ENCODE results near the gene PODNL1. TPM values are rescaled to one million over a fixed set of nuclear protein-coding genes. Genes with fewer than 3 reads are reported as not detected.
"Not testable (repeated sequence)": the region's sequence is repeated elsewhere in the genome, so short reads cannot be mapped to it uniquely, and the experiment has no call there.

Gene PODNL1
- total RNA-seq, 1 donor from 2014 or later, result not detected

- Mint-ChIP-seq H3K9me3 (peaks cover 2% of the 10 kb centered on the region), H3K27me3 (ENCODE audit: insufficient read depth) (no peaks in the 10 kb centered on the region), H3K36me3 (ENCODE audit: low read depth) (peaks cover 31% of the 10 kb centered on the region), H3K4me3 (no peak overlapping the region), H3K4me1 (ENCODE audit: low read depth) (no peaks in the 10 kb centered on the region), H3K27ac (no peak overlapping the region)
- no peak for DNase-seq (ENCODE audit: low spot score)
- intact Hi-C loops (cut with micrococcal nuclease), result no loop called here
Observed at GRCh38 chr19:13926010-13926409, 12.2 kb downstream of the PODNL1 start.

DNA sequence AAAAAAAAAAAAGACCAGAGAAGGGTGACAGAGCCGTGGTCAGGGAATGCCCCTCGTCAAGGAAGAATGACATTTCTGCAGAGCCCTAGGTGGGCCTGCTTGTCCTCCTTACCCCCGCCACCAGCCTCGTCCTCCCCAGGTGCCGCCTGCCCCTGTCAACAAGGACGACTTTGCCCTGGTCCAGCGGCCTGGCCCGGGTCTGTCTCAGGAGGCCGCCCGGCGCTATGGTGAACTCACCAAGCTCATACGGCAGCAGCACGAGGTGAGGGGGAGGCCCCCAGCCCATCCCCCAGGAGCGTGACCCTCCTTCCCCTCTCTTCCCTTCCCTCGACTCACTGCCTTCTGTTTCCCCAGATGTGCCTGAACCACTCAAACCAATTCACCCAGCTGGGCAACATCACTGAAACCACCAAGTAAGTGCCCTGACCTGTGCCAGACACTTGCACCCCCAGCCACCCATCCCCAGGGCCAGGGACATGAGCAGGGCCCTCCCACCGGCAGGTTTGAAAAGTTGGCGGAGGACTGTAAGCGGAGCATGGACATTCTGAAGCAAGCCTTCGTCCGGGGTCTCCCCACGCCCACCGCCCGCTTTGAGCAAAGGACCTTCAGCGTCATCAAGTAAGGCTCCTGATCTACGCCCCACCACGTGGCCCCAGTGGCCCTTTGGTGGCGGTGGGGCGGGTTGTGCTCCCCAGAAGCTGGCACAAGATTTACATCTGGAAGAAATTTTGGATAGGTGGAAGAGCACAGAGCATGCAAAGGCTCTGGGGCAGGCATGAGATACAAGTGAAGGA is 14.8 kb downstream of the PODNL1 start:
- Mint-ChIP-seq H3K9me3 (peaks cover 4% of the 10 kb centered on the region), H3K27ac (no peak overlapping the region), H3K4me3 (no peak overlapping the region), H3K27me3 (ENCODE audit: insufficient read depth) (no peaks in the 10 kb centered on the region), H3K36me3 (ENCODE audit: low read depth) (peaks cover 40% of the 10 kb centered on the region), H3K4me1 (ENCODE audit: low read depth) (no peaks in the 10 kb centered on the region)
- no peak for DNase-seq (ENCODE audit: low spot score)
- intact Hi-C loops (cut with micrococcal nuclease), result no loop called here

DNA sequence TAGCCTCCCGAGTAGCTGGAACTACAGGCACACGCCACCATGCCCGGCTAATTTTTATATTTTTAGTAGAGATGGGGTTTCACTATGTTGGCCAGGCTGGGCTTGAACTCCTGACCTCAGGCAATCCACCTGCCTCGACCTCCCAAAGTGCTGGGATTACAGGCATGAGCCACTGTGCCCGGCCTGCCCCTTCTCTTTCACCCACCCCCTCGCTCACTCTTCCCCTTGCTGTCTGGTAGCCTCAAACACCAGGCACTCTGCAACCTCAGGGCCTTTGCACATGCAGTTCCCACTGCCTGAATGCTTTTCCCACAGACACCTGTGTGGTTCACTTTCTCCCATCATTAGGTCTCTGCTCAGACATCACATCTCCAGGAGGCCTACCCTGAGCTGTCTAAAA is 16.1 kb downstream of the PODNL1 start:
- H3K27me3 Mint-ChIP-seq (ENCODE audit: insufficient read depth); H3K9me3 Mint-ChIP-seq; H3K4me3 Mint-ChIP-seq; H3K27ac Mint-ChIP-seq; DNase-seq (ENCODE audit: low spot score); intact Hi-C loops (cut with micrococcal nuclease); H3K4me1 Mint-ChIP-seq (ENCODE audit: low read depth): not testable (repeated sequence)
- peaks cover 36% of the 10 kb centered on the region for H3K36me3 Mint-ChIP-seq (ENCODE audit: low read depth)

DNA sequence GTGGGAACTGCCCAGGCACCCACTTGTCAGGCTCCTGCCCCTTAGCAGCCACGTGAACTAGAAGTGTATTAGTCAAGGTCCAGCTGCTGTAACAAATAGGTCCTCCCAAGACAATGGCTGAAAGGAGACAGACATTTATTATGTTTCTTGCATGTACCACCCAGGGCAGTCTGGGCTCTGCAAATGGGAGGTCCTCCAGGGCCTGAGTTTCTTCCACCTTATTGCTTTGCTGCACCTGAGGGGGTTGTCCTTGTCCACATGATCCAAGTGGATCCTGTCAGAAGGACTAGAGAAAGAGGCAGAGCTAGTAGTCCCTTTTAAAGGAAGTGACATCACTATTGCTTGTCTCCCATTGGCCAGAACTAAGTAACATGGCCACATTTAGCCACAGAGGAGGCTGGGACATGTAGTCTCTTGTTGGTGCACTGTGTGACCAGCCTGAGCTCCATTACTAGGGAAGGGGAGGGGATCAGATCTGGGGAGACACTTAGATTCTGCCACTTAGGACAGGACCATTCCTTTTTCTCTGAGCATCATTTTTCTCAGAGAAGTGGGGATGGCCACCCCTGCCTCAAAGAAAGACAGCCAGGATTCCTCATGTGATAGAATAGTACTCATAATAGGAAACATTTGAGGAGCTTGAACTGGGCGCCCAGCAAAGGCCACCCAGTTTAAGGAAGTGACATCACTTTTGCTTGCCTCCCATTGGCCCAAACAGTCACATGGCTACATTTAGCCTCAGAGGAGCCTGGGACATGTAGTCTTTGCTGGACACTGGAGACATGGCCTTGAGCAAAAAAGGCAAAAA is 17.1 kb downstream of the PODNL1 start:
- no peaks in the 10 kb centered on the region for H3K27me3 Mint-ChIP-seq (ENCODE audit: insufficient read depth)

GRCh38 chr19:13920524-13920923 is 17.7 kb downstream of the PODNL1 start:
- no peak for DNase-seq (ENCODE audit: low spot score)
- Mint-ChIP-seq H3K4me1 (ENCODE audit: low read depth) (no peaks in the 10 kb centered on the region), H3K36me3 (ENCODE audit: low read depth) (peaks cover 34% of the 10 kb centered on the region), H3K4me3 (no peak overlapping the region), H3K9me3 (peaks cover 4% of the 10 kb centered on the region), H3K27me3 (ENCODE audit: insufficient read depth) (no peaks in the 10 kb centered on the region), H3K27ac (no peak overlapping the region)
- intact Hi-C loops (cut with micrococcal nuclease), result no loop called here

More for the DNA sequence above, 17.1 kb downstream of the PODNL1 start:
- intact Hi-C loops (cut with micrococcal nuclease), result loop anchor here (1.0 kb wide), 1 partner anchor 15 kb away; the partner anchor contains the start of genes BRME1 and CC2D1A
- Mint-ChIP-seq H3K27ac (peak overlapping the region; percentile 37), H3K9me3 (peaks cover 4% of the 10 kb centered on the region), H3K36me3 (ENCODE audit: low read depth) (peaks cover 34% of the 10 kb centered on the region), H3K4me3 (no peak overlapping the region), H3K4me1 (ENCODE audit: low read depth) (no peaks in the 10 kb centered on the region)
- DNase-seq (ENCODE audit: low spot score), result no peak

GRCh38 chr19:13918726-13919411 is 19.3 kb downstream of the PODNL1 start:
- Mint-ChIP-seq H3K4me1 (ENCODE audit: low read depth) (no peaks in the 10 kb centered on the region), H3K9me3 (peaks cover 4% of the 10 kb centered on the region), H3K27me3 (ENCODE audit: insufficient read depth) (no peaks in the 10 kb centered on the region), H3K36me3 (ENCODE audit: low read depth) (peaks cover 31% of the 10 kb centered on the region), H3K4me3 (no peak overlapping the region), H3K27ac (no peak overlapping the region)
- intact Hi-C loops (cut with micrococcal nuclease), result no loop called here
- no peak for DNase-seq (ENCODE audit: low spot score)

DNA sequence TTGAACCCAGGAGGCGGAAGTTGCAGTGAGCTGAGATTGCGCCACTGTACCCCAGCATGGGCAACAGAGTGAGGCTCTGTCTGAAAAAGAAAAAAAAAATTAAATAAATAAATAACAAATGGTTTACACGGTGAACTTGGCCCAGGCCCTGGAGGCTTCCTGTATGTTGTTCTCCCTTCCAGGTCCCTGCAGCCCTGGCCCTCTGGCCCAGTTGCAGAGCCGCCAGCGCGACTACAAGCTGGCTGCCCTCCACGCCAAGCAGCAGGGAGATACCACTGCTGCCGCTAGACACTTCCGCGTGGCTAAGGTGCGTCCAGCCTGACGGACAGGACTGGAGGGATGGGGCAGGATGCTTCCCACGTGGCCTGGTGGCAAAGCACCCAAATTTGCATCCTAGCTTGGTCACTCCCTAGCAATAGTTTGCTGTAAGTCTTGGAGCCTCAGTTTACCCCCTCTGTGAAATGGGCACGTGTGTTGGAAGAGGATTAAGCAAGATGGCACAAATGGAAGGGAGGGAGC is 20.3 kb downstream of the PODNL1 start:
- Mint-ChIP-seq H3K4me3 (no peak overlapping the region), H3K4me1 (ENCODE audit: low read depth) (no peaks in the 10 kb centered on the region), H3K9me3 (peaks cover 4% of the 10 kb centered on the region), H3K27me3 (ENCODE audit: insufficient read depth) (no peaks in the 10 kb centered on the region), H3K36me3 (ENCODE audit: low read depth) (peaks cover 26% of the 10 kb centered on the region), H3K27ac (no peak overlapping the region)
- intact Hi-C loops (cut with micrococcal nuclease), result no loop called here
- DNase-seq (ENCODE audit: low spot score), result no peak

GRCh38 chr19:13914777-13915176 is 23.4 kb downstream of the PODNL1 start:
- Mint-ChIP-seq H3K27ac (no peak overlapping the region), H3K4me3 (no peak overlapping the region), H3K9me3 (no peaks in the 10 kb centered on the region), H3K4me1 (ENCODE audit: low read depth) (no peaks in the 10 kb centered on the region), H3K27me3 (ENCODE audit: insufficient read depth) (no peaks in the 10 kb centered on the region), H3K36me3 (ENCODE audit: low read depth) (peaks cover 7% of the 10 kb centered on the region)
- no peak for DNase-seq (ENCODE audit: low spot score)
- intact Hi-C loops (cut with micrococcal nuclease), result no loop called here

- no peak overlapping the region for H3K27ac Mint-ChIP-seq
- H3K9me3 Mint-ChIP-seq, result no peaks in the 10 kb centered on the region
- H3K27me3 Mint-ChIP-seq (ENCODE audit: insufficient read depth), result no peaks in the 10 kb centered on the region
- intact Hi-C loops (cut with micrococcal nuclease), result no loop called here
- no peak overlapping the region for H3K4me3 Mint-ChIP-seq
- no peak for DNase-seq (ENCODE audit: low spot score)
- no peaks in the 10 kb centered on the region for H3K4me1 Mint-ChIP-seq (ENCODE audit: low read depth)
- peaks cover 10% of the 10 kb centered on the region for H3K36me3 Mint-ChIP-seq (ENCODE audit: low read depth)
Observed at GRCh38 chr19:13913352-13913751, 24.9 kb downstream of the PODNL1 start.

- Mint-ChIP-seq H3K27ac (no peak overlapping the region), H3K4me1 (ENCODE audit: low read depth) (peaks cover 11% of the 10 kb centered on the region), H3K9me3 (no peaks in the 10 kb centered on the region), H3K36me3 (ENCODE audit: low read depth) (peaks cover 10% of the 10 kb centered on the region), H3K27me3 (ENCODE audit: insufficient read depth) (no peaks in the 10 kb centered on the region), H3K4me3 (no peak overlapping the region)
- intact Hi-C loops (cut with micrococcal nuclease), result no loop called here
- no peak for DNase-seq (ENCODE audit: low spot score)
Observed at GRCh38 chr19:13909430-13909829, 28.8 kb downstream of the PODNL1 start.

DNA sequence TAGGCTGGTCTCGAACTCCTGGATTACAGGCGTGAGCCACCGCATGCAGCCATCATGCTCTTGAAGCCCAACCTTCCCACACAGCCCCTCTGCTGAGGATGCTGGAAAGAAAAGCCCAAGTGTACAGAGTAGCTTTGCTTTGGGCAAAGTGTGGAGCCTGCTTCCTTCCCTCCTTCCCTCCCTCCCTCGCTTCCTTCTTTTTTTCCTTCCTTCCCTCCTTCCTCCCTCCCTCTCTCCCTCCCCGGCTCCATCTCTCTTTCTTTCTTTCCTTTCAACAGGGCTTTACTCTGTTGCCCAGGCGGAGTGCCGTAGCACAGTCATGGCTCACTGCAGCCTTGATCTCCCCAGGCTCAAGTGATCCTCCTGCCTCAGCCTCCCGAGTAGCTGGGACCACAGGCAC is 29.5 kb downstream of the PODNL1 start:
- Mint-ChIP-seq H3K36me3 (ENCODE audit: low read depth) (peaks cover 10% of the 10 kb centered on the region), H3K9me3 (no peaks in the 10 kb centered on the region), H3K4me1 (ENCODE audit: low read depth) (peaks cover 11% of the 10 kb centered on the region), H3K27ac (no peak overlapping the region), H3K4me3 (no peak overlapping the region), H3K27me3 (ENCODE audit: insufficient read depth) (no peaks in the 10 kb centered on the region)
- DNase-seq (ENCODE audit: low spot score), result no peak
- intact Hi-C loops (cut with micrococcal nuclease), result no loop called here

DNA sequence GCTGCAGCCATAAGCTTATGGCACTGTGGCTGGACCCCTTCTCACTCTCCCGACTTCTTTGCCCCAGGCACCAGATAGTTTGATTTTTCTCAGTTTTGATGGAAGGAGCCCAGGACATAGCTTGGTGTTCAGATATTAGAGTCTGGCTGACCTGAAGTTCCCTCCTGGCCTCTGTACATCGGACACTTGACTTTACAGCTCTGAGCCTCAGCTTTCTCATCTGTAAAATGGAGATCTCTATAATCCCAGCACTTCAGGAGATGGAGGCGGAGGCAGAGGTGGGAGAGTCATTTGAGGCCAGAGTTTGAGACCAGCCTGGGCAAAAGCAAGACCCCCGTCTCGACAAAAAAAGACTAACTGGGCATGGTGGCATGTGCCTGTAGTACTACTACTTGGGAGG is 31.3 kb downstream of the PODNL1 start:
- Mint-ChIP-seq H3K4me1 (ENCODE audit: low read depth) (peaks cover 11% of the 10 kb centered on the region), H3K4me3 (peak overlapping the region; percentile 86), H3K27ac (peak overlapping the region; percentile 83), H3K36me3 (ENCODE audit: low read depth) (peaks cover 10% of the 10 kb centered on the region), H3K9me3 (no peaks in the 10 kb centered on the region), H3K27me3 (ENCODE audit: insufficient read depth) (no peaks in the 10 kb centered on the region)
- intact Hi-C loops (cut with micrococcal nuclease), result loop anchor here (1.0 kb wide), 6 partner anchors 14 to 125 kb away; partner anchors contain the start of genes DCAF15 and RFX1
- no peak for DNase-seq (ENCODE audit: low spot score)
